ACHN (cell line): ENCODE measurements around the gene STAC3.

ENCODE experiments used
- DNase-seq: peaks from one replicate; pipeline ENCODE4 v3.0.0-alpha.2; 2015
- in situ Hi-C: cut with HindIII; loops from 2 replicates; pipeline ENCODE4 v1.10.0; 2017; ENCODE audit warnings: low sequenced_read_pairs, low pct_ligation_motif_present, low pct_unique_long_range_greater_than_20kb

The STAC3 gene

DNA sequence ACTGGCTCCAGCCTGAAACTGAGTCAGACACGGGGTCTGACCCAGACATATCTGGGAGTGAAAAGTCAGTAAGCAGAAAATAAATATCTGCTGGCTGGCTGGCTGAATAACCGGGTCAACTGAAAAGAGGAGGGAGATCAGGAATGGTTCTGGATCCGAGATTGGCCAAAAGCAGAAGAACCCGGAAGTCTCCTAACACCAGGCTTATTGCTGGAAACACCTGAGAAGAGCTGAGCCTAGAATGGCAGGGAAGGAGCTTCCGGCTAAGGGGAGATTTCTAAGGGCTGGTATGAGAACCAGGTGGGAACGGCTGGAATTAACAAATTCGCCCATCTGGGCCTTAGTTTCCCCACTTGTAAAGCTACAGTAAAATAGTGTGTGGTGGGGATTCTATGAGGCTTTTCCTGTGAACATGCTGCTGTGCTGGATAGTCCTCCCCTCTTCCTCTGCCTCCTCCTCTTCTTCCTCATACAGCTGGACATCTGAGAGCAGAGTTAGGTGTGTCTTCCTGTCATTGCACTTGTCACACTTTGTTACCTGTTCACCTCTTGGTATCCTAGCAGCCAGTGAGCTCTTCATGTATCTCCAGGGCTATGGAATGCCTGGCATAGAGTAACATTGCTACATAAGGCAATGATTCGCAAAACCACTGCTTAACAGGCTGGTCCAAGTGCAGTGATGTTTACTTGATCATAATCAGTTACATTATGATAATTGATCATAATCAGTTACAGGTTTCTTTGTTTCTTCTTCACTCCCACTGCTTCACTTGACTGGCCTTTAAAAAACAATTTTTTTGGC is 23.5 kb downstream of the STAC3 start:
- DNase-seq: no peak

DNA sequence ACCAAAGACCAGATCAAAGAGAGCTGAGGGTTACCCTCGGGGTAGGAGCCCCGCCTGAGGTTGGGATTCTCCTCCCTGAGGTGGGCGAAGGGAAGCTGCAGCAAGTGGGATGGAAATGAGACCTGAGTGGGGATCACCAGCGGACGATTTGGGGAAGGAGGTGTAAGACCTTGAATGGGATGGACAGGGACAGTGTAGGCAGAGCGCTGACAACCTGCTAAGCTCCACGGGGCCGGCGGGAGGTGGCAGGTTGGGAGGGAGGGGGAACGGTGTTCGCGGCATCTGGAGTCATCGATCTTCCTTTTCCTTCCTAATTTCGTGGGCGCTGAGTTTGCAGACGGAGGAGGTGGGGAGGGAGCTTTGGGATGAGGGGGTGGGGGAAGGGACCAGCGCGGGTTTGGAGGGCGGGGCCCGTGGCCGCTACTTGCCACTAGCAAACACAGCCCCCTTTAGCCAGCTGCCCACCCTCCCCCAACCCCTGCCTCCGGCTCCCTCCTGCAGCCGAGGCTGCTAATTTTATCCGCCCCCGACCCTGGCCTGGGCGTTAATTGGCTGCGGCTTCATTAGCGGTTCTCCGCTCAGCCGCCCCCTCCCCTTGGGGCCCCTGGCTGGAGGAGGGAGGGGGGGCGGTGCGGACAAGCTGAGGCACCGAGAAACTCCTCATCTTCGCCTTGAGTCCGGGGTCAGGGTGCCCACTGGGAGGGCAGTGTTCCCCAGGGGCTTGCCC is 24.2 kb downstream of the STAC3 start:
- no peak for DNase-seq
- in situ Hi-C loops: no loop called here

More for the DNA sequence above, 23.5 kb downstream of the STAC3 start:
- in situ Hi-C loops: no loop called here

DNA sequence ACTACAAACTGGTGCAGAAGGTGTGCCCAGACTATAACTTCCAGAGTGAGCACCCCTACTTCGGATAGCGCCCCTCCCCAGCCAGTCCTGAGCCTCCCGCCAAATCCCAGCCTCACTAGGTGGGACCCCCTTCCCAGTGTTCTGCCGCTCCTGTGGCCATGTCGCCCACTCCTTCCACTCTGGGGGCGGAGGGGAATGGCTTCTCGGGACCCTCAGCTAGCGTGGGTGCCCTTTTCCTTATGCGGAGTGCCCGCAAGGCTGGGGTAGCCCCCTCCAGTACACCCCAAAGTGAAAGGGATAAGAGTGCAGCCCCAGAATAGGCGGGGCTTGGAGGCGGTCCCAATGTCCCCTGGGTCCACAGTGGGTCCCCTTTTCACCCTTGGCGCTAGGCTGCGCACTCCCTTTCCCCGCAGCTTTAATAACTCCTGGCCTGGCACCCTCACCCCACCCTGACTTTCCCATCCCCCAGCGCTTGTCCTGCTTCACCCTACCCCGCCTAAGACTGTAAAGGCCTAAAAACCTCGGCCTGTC is 25.2 kb downstream of the STAC3 start:
- in situ Hi-C loops: no loop called here

DNA sequence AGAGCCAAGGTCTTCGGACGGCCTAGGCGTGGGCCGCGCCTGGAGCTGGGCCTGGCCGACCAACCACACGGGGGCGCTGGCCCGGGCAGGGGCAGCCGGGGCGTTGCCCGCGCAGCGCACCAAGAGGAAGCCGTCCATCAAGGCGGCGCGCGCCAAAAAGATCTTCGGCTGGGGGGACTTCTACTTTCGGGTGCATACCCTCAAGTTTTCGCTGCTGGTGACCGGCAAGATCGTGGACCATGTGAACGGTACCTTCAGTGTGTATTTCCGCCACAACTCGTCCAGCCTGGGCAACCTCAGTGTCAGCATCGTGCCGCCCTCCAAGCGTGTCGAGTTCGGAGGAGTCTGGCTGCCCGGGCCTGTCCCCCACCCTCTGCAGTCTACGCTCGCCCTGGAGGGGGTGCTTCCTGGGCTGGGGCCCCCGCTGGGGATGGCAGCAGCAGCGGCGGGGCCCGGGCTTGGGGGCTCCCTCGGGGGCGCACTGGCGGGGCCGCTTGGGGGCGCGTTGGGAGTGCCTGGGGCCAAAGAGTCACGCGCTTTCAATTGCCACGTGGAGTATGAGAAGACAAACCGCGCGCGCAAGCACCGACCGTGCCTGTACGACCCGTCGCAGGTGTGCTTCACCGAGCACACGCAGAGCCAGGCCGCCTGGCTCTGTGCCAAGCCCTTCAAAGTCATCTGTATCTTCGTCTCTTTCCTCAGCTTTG is 25.9 kb downstream of the STAC3 start:
- in situ Hi-C loops: no loop called here
- no peak for DNase-seq

More for the DNA sequence above, 25.2 kb downstream of the STAC3 start:
- DNase-seq: no peak

DNA sequence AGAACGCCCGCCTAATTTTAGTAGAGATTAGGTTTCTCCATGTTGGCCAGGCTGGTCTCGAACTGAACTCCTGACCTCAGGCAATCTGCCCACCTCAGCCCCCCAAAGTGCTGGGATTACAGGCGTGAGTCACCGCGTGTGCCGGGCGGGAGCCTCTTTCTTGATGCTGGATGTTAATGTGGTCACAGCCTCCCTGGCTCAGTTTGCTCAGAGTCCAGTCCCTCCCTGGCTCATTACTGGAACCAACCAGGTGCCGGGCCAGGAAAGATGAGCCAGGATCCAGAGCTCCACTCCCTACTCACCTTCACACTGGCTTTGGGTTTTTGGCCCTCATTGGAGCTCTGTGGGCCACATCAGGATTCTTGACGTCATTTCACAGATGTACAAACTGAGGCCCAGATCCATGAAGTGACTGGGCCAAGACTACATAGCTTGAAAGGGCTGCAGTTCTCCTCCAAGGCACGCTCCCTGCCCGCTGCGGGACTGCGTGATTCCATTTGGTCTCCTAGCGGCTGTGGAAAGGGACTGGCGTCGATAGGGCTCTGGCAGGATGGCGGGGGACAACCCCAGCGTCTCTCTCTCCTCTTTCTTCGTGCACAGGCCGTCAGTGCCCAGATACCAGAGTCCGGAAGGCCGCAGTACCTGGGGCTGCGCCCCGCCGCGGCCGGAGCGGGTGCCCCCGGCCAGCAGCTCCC is 26.6 kb downstream of the STAC3 start:
- in situ Hi-C loops: no loop called here
- no peak for DNase-seq

DNA sequence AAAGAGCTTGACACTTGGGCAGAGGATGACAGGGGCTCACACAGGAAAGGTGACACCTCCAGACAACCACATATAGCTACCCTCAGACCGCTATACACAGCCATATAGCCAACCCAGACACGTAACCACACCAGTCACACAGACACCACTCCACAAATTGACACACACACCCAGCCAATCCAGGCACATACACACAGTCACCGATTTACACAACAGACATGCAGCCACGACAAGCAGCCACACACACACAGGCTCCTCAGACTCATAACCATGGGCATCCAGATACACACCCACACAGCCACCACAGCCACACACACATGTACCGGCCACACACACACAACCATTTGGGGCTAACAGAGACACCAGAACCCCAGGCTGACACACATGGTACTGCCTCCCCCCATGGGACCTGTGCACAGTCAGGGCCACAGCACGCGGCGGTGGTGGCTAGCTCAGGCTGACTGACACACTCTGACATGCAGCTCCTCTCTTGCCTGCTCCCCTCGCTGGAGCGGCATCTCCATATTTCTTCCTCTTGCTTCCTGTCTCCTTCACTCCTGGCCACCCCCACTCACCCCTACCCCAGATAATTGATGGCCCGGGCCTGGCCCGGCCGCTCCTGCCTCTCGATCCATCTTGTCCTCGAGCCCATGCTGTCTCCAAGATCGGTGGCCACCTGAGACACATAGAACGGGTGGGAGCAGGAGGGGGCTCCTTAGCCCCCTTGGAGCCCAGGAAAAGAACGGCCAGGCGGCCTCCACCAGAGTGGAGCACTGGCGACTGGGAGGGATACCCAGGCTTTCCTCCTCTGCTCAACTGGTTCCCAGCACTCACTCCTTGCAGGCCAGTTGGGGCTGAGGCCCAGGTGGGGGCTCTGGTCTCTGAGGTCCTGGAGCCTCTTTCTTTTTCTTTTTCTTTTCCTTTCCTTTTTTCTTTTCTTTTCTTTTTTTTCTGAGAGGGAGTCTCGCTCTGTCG is 27.5 kb downstream of the STAC3 start:
- in situ Hi-C loops: no loop called here

DNA sequence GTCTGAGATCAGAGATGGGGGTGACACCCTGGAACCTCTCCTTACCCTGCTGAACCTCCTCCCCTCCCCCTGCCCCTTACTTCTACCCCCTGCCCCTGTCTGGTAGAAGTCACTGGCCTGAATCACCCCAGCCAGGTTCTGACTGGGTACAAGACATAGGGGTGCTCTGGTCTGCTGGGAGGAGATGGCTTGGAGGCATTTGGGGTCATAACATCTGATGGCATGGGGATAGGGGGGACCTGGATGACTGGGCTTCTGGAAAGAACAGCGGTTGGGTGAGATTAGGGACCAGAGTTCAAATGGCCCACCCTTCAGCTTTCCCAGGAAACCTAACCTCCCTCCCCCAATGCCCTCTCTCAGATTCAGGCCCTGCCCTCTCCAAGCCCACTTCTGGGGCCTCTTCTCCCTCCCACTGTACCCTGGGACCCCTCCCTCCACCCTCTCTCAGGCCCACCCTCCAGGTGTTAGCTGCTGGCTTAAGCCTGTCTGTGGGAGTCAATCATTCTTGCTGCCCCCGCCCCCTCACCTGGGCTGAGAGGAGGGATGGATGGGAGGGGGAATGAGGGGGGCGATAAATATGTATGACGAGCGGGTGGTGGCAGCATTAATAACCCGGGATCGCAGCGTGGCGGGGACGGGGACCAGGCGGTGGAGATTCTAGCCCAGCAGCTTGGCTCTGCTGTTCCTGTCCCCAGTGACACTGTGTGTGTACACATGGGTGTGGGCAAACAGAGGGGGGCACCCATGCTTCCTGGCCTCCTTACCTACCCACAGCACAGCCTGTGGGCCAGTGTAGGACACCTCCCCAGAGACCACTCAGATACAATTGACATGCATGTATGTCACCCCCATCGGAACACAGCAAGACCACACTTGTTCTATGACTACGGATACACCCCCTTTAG is 28.4 kb downstream of the STAC3 start:
- in situ Hi-C loops: no loop called here
- no peak for DNase-seq

More for the DNA sequence above, 27.5 kb downstream of the STAC3 start:
- no peak for DNase-seq

DNA sequence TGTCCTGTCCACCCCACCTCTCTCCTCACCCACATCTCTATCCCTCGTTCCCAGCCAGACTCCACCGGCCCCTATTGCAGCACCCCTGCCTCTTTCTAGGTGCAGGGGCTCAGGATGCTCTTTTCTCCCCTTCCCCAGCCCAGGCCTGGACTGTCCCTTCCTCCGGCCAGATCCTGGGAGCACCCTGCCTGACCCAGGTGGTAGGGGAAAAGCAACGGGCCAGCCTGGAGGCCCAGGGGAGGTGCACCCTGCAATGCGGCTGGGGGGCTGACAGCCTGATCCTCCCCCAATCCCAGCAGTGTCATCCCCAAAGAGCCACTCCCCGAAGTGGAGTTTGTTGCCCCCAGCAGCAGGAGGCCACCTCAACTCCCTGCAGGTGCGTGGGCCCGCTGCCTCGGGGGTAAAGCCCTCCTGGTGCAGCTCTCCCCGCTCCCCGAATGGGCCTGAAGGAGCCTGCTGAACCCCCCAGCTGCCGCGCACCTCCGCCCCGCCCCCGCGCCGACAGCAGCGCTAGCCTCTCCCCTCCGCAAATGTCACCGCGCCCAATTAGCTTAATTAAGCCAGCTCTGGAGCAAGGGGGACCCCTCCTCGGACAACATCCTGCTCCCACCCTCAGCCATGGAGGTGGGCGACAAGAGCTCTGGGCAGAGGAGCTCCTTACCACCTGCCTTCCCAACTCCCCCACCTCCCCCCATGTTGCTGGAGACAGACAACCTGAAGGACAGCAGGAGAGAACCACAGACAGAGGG is 29.6 kb downstream of the STAC3 start:
- in situ Hi-C loops: no loop called here

DNA sequence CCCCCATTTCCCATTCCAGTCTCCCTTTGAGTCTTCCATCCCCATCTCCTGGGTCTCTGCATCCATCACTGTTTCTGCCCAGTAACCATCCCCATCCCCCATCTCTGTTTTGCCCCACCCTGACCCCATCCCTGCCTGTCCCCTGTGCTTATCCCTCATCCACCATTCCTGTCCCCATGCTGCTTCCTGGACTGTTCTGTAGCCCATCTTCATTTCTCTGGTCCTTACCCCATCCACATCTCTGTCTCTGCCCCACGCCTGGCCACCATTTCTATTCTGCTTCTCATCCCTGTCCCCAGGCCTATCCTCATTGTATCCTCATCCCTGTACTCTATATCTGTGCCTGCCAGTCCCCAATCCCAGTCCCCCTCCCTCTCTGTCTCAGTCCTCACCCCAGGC is 30.2 kb downstream of the STAC3 start:
- DNase-seq: no peak
- in situ Hi-C loops: no loop called here

More for the DNA sequence above, 29.6 kb downstream of the STAC3 start:
- DNase-seq: no peak

DNA sequence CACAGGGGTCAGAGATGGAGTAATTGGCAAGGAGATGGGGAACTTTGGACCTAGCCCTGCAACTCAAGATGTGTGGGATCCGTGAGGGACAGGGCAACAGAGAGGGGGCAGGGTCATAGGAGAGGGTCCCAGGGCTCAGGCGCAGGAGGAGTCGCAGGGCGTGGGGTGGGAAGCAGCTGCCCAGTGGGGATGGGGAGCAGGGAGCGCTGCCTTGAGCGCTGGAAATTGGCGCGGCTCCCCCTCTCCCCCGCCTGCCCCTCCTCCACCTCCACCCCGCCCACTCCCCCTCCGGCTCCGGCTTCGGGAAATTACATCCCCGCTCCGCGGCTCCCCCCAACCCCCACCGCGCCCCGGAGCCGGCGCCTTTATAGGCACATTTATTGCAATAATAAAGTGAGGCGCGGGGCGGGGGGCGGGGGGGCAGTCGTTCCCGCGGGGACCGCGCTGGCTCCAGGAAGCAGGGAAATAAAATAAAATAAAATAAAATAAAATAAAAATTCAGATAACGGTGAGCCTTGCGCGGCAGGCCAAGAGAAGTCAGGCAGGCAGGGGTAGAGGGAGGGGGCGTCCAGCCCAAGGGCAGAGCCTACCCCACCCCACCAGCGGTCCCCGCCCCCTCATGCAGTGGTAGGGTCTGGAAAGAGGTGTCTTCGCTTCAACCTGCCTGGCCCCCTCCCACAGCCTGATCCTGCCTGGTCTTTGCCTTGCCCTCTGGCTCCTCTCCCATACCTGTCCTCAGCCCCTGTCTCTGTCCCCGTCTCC is 30.8 kb downstream of the STAC3 start:
- in situ Hi-C loops: no loop called here

DNA sequence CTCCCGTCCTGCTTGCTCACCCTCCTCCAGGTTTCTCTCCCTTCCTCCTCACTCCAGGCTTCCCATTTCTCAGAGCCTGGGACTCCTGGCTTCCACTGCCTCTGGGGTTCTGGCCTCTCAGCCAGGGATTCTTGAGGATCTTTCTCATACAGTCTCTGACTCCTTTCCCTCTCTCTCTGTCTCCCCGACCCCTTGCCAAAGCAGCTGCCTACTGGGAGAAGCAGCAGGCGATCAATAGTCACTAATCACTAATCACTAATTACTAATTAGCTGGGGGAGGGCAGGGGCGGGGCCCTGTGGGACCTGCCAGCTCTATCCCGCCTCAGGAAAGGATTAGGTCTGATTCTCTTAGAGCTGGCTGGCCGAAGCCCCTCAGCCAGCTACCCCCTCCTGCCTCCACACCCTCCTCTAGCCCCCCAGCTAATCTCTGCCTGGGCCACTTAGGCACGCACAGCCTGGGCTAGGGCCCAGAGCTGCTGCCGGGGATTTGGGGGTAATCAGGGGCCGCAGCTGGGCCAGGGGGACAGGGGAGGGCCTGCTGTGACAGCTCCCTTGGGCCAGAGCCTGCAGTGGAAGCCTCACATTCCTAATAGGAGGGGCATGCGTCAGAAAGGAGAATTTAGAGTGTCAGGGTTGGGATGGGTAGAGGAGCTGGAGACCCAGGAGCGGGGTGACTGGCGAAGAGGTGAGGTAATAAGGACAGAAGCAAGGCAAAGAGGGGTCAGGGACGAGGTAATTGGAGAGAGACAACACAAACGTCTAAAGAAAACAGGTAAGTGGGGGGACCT is 31.6 kb downstream of the STAC3 start:
- in situ Hi-C loops: no loop called here
- DNase-seq: no peak

More for the DNA sequence above, 30.8 kb downstream of the STAC3 start:
- no peak for DNase-seq

DNA sequence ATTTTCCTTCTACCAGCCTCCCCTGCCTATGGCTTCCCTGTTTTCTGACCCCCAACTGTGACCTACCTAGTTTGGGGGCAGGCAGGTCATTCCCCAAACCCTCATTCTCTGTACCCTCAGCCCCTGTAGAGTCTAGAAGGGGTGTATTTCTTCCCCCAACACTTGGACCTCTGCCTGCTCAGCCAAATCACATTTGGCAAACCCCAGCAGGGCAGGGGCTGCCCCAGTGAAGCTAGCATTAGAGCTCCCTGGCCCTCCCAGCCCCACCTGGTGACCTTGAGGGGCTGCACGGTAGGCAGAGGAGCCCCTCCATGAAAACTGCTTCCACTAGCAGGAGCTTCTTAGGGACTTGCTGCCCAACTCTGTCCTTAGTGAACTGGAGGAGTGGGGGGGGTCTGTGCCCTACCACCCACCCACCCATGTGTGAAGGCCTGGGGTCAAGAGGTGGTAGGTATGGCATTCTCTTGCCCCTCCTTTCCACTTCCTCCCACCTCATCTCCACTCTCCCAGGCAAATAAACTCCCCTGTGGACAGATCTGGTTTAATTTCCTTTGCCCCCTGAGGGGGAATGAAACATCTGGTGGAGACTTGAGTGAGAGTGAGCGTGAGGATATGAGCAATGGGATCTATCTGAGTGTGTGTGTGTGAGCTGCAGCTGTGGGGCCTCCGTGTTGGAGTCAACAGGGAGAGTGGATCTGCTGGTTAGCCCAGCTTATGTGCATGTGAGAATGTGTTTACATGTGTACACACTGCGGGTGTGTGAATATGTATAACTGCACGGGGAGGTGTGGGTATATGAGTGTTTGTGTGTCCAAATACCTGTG is 32.7 kb downstream of the STAC3 start:
- in situ Hi-C loops: no loop called here
- DNase-seq: no peak

DNA sequence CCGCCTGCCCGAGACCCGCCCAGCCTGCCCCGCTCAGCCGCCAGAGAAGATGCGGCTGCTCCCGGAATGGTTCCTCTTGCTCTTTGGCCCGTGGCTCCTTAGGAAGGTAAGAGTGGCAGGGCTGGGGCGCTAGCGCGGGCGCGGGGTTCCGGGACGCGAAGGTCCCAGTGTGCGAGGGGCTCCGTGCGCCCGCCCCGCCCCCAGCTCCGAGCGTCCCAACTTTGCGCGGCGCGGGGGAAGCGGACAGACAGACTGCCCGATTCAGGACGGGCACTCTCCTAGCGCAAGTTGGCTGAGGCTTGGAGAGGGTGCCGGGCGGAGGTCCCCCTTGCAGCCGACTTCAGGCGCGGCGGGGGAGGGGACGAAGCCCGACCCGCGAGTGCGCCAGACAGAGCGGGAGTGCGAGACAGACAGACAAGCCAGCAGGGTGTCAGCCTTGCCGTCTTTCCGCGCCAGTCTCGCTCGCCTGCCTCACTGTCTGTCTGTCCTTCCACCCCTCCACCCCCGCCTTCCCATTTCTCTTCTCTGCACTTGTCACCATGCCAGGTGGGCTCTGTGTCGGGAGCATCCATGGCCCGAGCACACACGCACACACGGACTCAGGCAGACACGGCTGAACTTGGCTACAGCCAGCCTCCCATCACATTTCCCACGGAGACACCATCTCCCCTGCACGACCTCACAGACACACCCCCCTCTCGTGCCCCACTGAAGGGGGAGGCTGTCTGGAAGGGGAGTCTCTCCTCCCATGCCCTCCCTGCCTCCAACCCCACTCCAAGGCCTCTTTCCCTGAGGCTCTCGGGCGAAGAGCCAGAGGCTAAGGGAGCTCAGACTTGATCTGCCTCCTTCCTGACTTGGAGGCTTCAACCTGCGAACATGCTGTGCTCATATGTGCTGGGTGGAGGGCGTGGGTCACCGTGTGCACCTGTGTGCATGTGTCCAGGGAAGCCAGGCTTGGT is 33.8 kb downstream of the STAC3 start:
- no peak for DNase-seq
- in situ Hi-C loops: no loop called here
